Measurements from ENCODE around the gene PLCXD3. TPM values are rescaled to one million over a fixed set of nuclear protein-coding genes. Genes with fewer than 3 reads are reported as not detected.

PLCXD3 gene
- total and polyA plus RNA-seq, 2 of the 4 experiments (the other 2 are of a cell fraction) = under 0.01 to 0.02 TPM

DNA sequence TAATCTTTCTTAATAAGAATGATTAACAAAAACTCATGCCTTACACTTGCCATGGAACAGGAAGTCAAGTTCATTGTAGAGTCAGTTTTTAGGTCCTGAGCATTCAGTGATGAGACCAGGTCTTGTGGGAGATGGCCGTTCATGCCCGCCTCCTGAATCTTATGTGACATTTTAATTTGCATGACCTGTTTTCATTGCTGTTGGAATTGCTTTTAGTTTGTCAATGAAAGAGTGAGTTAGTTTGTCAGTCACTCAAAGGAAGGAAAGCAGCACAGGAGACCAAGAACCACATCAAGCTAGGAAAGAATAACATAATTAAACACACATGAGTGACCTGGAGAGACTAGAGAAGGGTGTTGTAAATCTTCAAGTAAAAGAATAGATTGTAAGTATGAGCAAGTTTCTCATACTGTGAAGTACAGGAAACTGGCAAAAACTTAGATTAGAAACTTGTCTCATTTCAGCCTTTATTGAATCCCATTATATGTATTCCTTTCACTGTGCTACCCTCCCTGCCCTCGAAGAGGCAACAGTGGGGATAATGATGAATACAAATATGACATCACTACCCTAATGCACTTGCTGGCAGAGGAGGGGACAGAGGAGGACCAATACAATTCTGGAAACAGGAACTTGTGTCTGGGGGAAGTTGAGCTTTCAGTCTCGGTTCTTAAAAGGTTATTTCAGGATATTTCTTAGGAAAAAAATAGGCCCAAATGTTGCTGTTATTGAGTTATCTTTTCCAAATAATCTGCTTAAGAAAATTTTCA is 232.7 kb downstream of the PLCXD3 start:
- H4K8ac ChIP-seq (ENCODE audit: low read depth in 2 of 2, low read length in 2 of 2) = no peak overlapping the region
- no peak overlapping the region for H2AFZ ChIP-seq (replicated peaks; ENCODE audit: low read length, poor library complexity)
- H3K79me1 ChIP-seq (ENCODE audit: low read depth in 1 of 2, low read length in 2 of 2) = no peaks in the 10 kb centered on the region
- ChIA-PET POLR2A (ENCODE audit: unreplicated experiment) (no interaction called here), CTCF (interaction anchor here (0.5 kb wide), 1 partner anchor 373 kb away, joined by 3 read pairs; no protein-coding TSS in a partner anchor)
- in situ Hi-C loops (cut with MboI; ENCODE audit: low sequenced_read_pairs) = no loop called here
- peak overlapping the region; percentile 37 for H4K91ac ChIP-seq (ENCODE audit: insufficient read depth, low read depth, low read length)
- H3K36me3 ChIP-seq (ENCODE audit: control insufficient read depth, insufficient read depth, low read length) = no peaks in the 10 kb centered on the region
- H4K20me1 ChIP-seq (ENCODE audit: insufficient read depth, low read length) = no peaks in the 10 kb centered on the region
- H2AK9ac ChIP-seq (replicated peaks; ENCODE audit: low read depth, low read length, poor library complexity) = no peak overlapping the region
- 0 out of 2 replicates have a peak overlapping the region, but pooled peaks have one; percentile 29 for H2BK20ac ChIP-seq (ENCODE audit: low read depth, low read length)
- H3K56ac ChIP-seq (ENCODE audit: extremely low read depth, insufficient read depth, low read length) = no peak overlapping the region
- 0 out of 2 replicates have a peak overlapping the region, but pooled peaks have one; percentile 4 for H3K4ac ChIP-seq (ENCODE audit: low read depth, low read length)
- dilution Hi-C loops (cut with HindIII; ENCODE audit: low sequenced_read_pairs, unreplicated experiment) = no loop called here
- H2AK5ac ChIP-seq (ENCODE audit: low read depth, low read length) = no peak overlapping the region
- no peak overlapping the region for H3K27ac ChIP-seq (ENCODE audit: insufficient read depth, low read length)
- ATAC-seq (ENCODE audit: low read depth) = no peak
- peaks cover 6% of the 10 kb centered on the region; the same call in 1 of the 2 replicates for H3K4me1 ChIP-seq (ENCODE audit: control insufficient read depth, insufficient read depth, low read length)
- no peak overlapping the region for H3K23ac ChIP-seq (ENCODE audit: low read depth, low read length)
- H4K5ac ChIP-seq (ENCODE audit: low read depth, low read length) = no peak overlapping the region
- H3K9me3 ChIP-seq (ENCODE audit: control insufficient read depth, insufficient read depth, low read length) = no peaks in the 10 kb centered on the region
- 0 out of 2 replicates have a peak overlapping the region, but pooled peaks have one; percentile 13 for H2BK120ac ChIP-seq (ENCODE audit: low read depth, low read length)
- DNase-seq = no peak
- H2BK5ac ChIP-seq (ENCODE audit: low read depth, low read length, poor library complexity, severe bottlenecking) = no peak overlapping the region
- H3K18ac ChIP-seq (ENCODE audit: low read depth, low read length) = no peak overlapping the region
- no TSS peak for BruUV-seq (replicated peaks)
- intact Hi-C loops (cut with micrococcal nuclease) = loop anchor here (5.0 kb wide), 1 partner anchor 135 kb away; no protein-coding TSS in a partner anchor
- no peak overlapping the region for H3K14ac ChIP-seq (replicated peaks; ENCODE audit: low read depth, low read length)
- peak overlapping the region; percentile 7; the same call in 1 of the 3 replicates for H2BK15ac ChIP-seq (ENCODE audit: low read depth, low read length)
- H3K9me1 ChIP-seq (ENCODE audit: insufficient read depth, low read length) = peaks cover 3% of the 10 kb centered on the region; the same call in 1 of the 2 replicates
- no peaks in the 10 kb centered on the region for H3K27me3 ChIP-seq (ENCODE audit: control insufficient read depth, insufficient read depth, low read length)
- TF ChIP-seq CEBPB (IDR thresholded peaks at IDR 0.05; ENCODE audit: low read depth, low read length) = no peak
- TF ChIP-seq RAD21 (IDR thresholded peaks at IDR 0.05; ENCODE audit: low read length) = no peak
- no peak for TF ChIP-seq POLR2A (IDR thresholded peaks at IDR 0.05; ENCODE audit: low read depth, low read length)
- no peak overlapping the region for H3K9ac ChIP-seq (ENCODE audit: low read depth, low read length)
- H3K4me3 ChIP-seq (ENCODE audit: insufficient read depth, low read depth, low read length) = no peak overlapping the region
- no peak overlapping the region for H3K4me2 ChIP-seq (ENCODE audit: low read depth, low read length)
- WGBS, 2 experiments (ENCODE audit: extremely low coverage in 2 of 2, insufficient read length in 1 of 2) = no CpG with 5 or more reads among the region's 4 CpGs

Measured in IMR-90 (cell line).